Kidney epithelial cell (primary cell): ENCODE measurements around the gene LY6G5B. TPM values are rescaled to one million over a fixed set of nuclear protein-coding genes. Genes with fewer than 3 reads are reported as not detected.

Source experiments
- DNase-seq: peaks from one replicate; pipeline ENCODE4 v3.0.0-alpha.2; 2010; ENCODE audit warnings: low read depth
- H3K27me3 ChIP-seq: 2 replicates; pipeline ENCODE4 v1.6.0; 2011; ENCODE audit warnings: low read length; ENCODE audit not compliant: control insufficient read depth, insufficient read depth
- H3K36me3 ChIP-seq: 2 replicates; pipeline ENCODE4 v1.5.1; 2011; ENCODE audit warnings: low read length; ENCODE audit not compliant: control insufficient read depth, insufficient read depth
- H3K4me3 ChIP-seq: 2 replicates; pipeline ENCODE4 v1.5.1; 2011; ENCODE audit warnings: low read depth, mild to moderate bottlenecking, control low read depth, low read length
- total RNA-seq: library from RNA; depleted of rRNA; stranded (reverse); fragments of >200 nt; gene quantifications from 2 replicates; pipeline ENCODE4 v1.2.3, GENCODE V29; 2015
- TF ChIP-seq, protein P1 (sequence below): IDR thresholded peaks from 2 replicates; pipeline ENCODE4 v1.5.1; 2011; ENCODE audit warnings: mild to moderate bottlenecking, moderate library complexity, low read length, control low read depth, inconsistent platforms; ENCODE audit not compliant: insufficient read depth, poor library complexity, severe bottlenecking

The LY6G5B gene
- total RNA-seq, 1 donor from 2014 or later: 2.8 TPM

DNA sequence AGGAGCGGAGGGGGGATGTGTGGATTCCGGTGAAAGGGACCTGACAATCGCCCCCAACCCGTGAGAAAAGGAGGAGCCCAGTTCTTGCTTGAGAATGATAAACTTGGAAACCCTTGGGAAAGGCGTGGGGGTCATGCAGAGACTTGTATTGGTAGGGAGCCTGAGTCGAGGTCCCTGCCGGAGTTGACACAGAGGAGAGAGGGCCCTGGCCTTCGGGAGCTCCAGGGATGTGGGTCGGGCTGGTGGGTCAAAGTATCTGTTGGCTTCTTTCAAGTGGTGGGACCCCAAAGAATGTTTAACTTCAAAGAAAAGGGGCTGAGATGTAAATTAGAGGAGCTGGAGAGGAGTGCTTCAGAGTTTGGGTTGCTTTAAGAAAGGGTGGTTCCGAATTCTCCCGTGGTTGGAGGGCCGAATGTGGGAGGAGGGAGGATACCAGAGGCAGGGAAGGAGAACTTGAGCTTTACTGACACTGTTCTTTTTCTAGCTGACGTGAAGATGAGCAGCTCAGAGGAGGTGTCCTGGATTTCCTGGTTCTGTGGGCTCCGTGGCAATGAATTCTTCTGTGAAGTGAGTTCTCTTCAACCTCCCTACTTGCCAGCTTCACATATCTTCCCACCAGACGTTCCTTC, 3.3 kb upstream of the LY6G5B start:
- TF ChIP-seq, protein P1, sequence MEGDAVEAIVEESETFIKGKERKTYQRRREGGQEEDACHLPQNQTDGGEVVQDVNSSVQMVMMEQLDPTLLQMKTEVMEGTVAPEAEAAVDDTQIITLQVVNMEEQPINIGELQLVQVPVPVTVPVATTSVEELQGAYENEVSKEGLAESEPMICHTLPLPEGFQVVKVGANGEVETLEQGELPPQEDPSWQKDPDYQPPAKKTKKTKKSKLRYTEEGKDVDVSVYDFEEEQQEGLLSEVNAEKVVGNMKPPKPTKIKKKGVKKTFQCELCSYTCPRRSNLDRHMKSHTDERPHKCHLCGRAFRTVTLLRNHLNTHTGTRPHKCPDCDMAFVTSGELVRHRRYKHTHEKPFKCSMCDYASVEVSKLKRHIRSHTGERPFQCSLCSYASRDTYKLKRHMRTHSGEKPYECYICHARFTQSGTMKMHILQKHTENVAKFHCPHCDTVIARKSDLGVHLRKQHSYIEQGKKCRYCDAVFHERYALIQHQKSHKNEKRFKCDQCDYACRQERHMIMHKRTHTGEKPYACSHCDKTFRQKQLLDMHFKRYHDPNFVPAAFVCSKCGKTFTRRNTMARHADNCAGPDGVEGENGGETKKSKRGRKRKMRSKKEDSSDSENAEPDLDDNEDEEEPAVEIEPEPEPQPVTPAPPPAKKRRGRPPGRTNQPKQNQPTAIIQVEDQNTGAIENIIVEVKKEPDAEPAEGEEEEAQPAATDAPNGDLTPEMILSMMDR: no peak
- no peak for DNase-seq
- peaks cover 12% of the 10 kb centered on the region for H3K36me3 ChIP-seq
- H3K27me3 ChIP-seq: no peaks in the 10 kb centered on the region
- H3K4me3 ChIP-seq: peak overlapping the region; percentile 99

DNA sequence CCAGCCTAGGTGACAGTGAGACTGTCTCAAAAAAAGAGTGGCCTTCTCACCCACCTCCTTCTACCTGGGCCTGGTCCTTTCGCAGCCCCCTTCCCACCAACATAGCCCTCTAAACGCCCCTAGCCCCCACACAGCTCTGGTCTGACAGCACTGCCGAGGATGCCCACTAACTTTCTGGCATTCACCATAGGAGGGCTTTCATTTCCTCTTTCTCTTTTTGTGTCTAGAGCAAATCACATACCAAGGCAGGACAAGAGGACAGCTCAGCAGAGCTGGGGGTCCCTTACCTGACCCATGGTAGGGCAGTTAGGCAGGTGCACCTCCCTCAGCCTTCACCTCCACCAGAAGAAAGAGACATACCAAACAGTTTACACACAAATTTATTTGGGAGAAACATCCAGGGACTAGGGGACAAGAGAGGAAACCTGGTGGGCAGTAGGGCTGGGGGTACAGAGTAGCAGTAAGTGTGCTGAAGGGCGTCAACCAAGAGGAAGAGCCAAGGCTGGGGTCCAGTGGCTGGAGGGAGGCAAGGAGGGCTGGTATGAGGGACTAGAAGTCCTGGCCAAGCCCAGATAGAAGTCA, 6.6 kb downstream of the LY6G5B start:
- DNase-seq: no peak
- TF ChIP-seq, protein P1: no peak

GRCh38 chr6:31676904-31677303, 7.1 kb downstream of the LY6G5B start:
- no peak overlapping the region for H3K4me3 ChIP-seq
- TF ChIP-seq, protein P1: no peak
- no peak for DNase-seq
- H3K27me3 ChIP-seq: no peaks in the 10 kb centered on the region
- peaks cover 1% of the 10 kb centered on the region for H3K36me3 ChIP-seq

More for the DNA sequence above, 6.6 kb downstream of the LY6G5B start:
- Histone ChIP-seq H3K4me3 (no peak overlapping the region), H3K36me3 (peaks cover 1% of the 10 kb centered on the region), H3K27me3 (no peaks in the 10 kb centered on the region)

DNA sequence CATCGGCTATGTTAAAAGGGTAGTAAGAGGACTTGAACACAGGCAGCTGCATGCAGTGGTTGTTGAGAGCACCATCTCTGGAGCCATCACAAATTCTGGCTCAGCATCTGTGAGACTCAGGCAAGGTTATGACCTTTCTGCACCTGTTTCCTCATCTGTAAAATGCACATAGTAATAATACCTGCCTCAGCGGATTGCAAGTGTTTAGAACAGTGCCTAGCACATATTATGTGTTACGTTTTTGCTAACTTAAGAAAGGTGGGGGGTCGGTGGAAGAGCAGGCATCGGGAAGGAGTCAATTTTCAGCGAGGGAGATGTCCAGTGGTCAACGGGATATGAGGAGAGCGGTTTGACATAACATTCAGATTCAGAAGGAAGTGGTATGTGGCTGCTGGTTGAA, 8.2 kb downstream of the LY6G5B start:
- TF ChIP-seq, protein P1: no peak
- Histone ChIP-seq H3K36me3 (peaks cover 1% of the 10 kb centered on the region), H3K27me3 (no peaks in the 10 kb centered on the region), H3K4me3 (no peak overlapping the region)
- no peak for DNase-seq

DNA sequence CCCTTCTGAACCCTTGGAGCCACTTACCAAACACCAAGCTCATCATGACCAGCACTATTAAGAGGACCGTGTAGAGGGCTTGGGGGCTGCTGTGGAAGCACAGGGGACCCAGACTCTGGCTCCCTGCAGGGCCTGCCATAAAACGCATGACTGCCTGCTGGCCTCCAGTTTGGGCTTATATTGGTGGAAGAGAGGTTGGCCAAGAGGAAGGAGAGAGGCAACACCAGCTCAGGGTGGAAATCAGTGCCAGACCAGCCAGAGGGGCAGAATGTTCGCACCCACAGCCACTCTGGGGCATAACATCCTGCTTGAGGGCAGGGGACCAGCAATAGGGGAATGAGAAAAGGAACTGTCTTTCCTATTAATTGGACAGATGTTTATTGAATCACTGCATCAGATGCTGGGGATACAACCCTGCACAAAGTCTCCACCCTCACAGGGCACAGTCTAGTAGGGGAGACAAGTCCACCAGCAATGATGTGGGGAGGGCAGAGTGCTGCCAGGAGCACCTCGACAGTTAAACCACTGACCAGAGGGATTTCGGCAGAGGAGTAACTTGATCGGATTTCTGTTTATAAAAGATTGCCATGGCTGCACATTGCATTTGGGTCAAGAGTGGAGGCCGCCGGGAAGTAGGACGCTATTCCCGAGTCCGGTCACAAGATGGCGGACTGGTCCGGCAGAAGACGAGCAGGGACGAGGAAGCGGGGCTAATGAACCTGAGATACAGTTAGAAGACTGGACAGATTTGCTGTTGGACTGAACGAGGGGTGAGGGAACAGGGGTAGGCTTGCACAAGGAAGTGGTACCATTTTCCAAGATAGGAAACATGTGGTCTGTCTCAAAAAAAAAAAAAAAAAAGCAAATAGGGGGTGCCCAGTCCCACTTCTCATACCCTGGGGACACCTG, 10.7 kb downstream of the LY6G5B start, which contains the start of gene LY6G5C:
Gene LY6G5C (minus strand): TSS at position 842 of the 909 bp plus-strand sequence. CDS start 694 bp downstream, at position 148.
- TF ChIP-seq, protein P1: peak; percentile 88
- no peaks in the 10 kb centered on the region for H3K36me3 ChIP-seq
- H3K4me3 ChIP-seq: peak within 1 kb of the TSS; percentile 14
- DNase-seq: peak; percentile 59
- H3K27me3 ChIP-seq: no peaks in the 10 kb centered on the region
